OCI-LY7 (cell line): ENCODE measurements around the gene LUZP1. TPM values are rescaled to one million over a fixed set of nuclear protein-coding genes. Genes with fewer than 3 reads are reported as not detected.

Experiments
- BruUV-seq: library from RNA; stranded (reverse); fragments of 400-500 nt; replicated peaks from 2 replicates; lab custom pipeline; 2021; lab: Mats Ljungman, UMichigan
- CTCF ChIA-PET: fragments of 300-600 bp; sonication (Branson Sonifier 250); formaldehyde crosslinking; loops from one replicate; lab custom pipeline; 2022; ENCODE audit warnings: antibody characterized with exemption; ENCODE audit not compliant: unreplicated experiment; lab: Charles Lee
- POLR2A ChIA-PET: fragments of 300-600 bp; sonication (Branson Sonifier 250); formaldehyde crosslinking; loops from one replicate; lab custom pipeline; 2022; ENCODE audit warnings: antibody characterized with exemption; lab: Charles Lee
- DNase-seq: peaks from one replicate; pipeline ENCODE4 v3.0.0-alpha.2; 2015; ENCODE audit warnings: low spot score
- H2AFZ ChIP-seq: fragments of 200-600 bp; sonication (generic), shearing (Covaris generic); 2 replicates; pipeline ENCODE4 v1.6.1; 2014; ENCODE audit warnings: mild to moderate bottlenecking, antibody characterized with exemption, low read length, moderate library complexity
- H3K27ac ChIP-seq: fragments of 200-600 bp; sonication (generic); 2 replicates; pipeline ENCODE4 v1.5.1; 2014; ENCODE audit warnings: mixed run types, low read depth, mild to moderate bottlenecking, moderate library complexity, low read length, inconsistent platforms; ENCODE audit not compliant: poor library complexity, severe bottlenecking
- H3K36me3 ChIP-seq: fragments of 200-600 bp; sonication (generic); 2 replicates; pipeline ENCODE4 v1.6.1; 2014; ENCODE audit warnings: mild to moderate bottlenecking, antibody characterized with exemption, low read length, moderate library complexity, mixed read lengths; ENCODE audit not compliant: insufficient read depth
- H3K4me1 ChIP-seq: fragments of 200-600 bp; sonication (generic); 2 replicates; pipeline ENCODE4 v1.5.1; 2014; ENCODE audit warnings: mild to moderate bottlenecking, low read length; ENCODE audit not compliant: insufficient read depth, poor library complexity, severe bottlenecking
- H3K4me2 ChIP-seq: fragments of 200-600 bp; sonication (generic); 2 replicates; pipeline ENCODE4 v1.6.1; 2014; ENCODE audit warnings: mild to moderate bottlenecking, low read length
- H3K4me3 ChIP-seq: fragments of 200-600 bp; sonication (generic); 2 replicates; pipeline ENCODE4 v1.5.1; 2014; ENCODE audit warnings: mild to moderate bottlenecking, low read depth, low read length; ENCODE audit not compliant: poor library complexity, severe bottlenecking
- H3K79me2 ChIP-seq: fragments of 200-600 bp; sonication (generic); 2 replicates; pipeline ENCODE4 v1.6.1; 2016; ENCODE audit warnings: low read depth, mild to moderate bottlenecking, low read length, moderate library complexity, mixed read lengths; ENCODE audit not compliant: insufficient read depth
- H3K9me2 ChIP-seq: fragments of 200-600 bp; sonication (generic); 2 replicates; pipeline ENCODE4 v1.6.1; 2016; ENCODE audit warnings: mild to moderate bottlenecking, low read length, mixed read lengths; ENCODE audit not compliant: insufficient read depth
- H3K9me3 ChIP-seq: fragments of 200-600 bp; sonication (generic); 2 replicates; pipeline ENCODE4 v1.6.1; 2014; ENCODE audit warnings: mild to moderate bottlenecking, mixed run types, low read length, mixed read lengths
- H4K20me1 ChIP-seq: fragments of 200-600 bp; sonication (generic); 2 replicates; pipeline ENCODE4 v1.6.1; 2014; ENCODE audit warnings: mild to moderate bottlenecking, antibody characterized with exemption, low read length, moderate library complexity, mixed read lengths; ENCODE audit not compliant: insufficient read depth
- CTCF ChIP-seq: fragments of 200-600 bp; sonication (generic); conservative IDR thresholded peaks from 2 replicates; pipeline ENCODE4 v1.5.1; 2014; ENCODE audit warnings: mild to moderate bottlenecking, antibody characterized with exemption, low read length, moderate library complexity, mixed read lengths
- EZH2phosphoT487 ChIP-seq: fragments of 200-600 bp; sonication (generic); IDR thresholded peaks from 2 replicates; pipeline ENCODE4 v1.6.1; 2018; ENCODE audit warnings: low read depth, borderline replicate concordance, mild to moderate bottlenecking, mixed run types, antibody characterized with exemption, low read length, moderate library complexity, mixed read lengths
- intact Hi-C: fragments of 100-400 bp; cut with micrococcal nuclease; formaldehyde crosslinking; loops from one replicate; pipeline ENCODE4 v1.10.0; 2022; ENCODE audit not compliant: unreplicated experiment
- total RNA-seq, 2 experiments: library from RNA; depleted of rRNA in 1 of 2; stranded (reverse); fragments of >200 nt in 1 of 2; shearing (Covaris generic) in 1 of 2; gene quantifications; 2 replicates each; pipeline ENCODE4 v1.2.3, GENCODE V29; 2014 to 2022

The LUZP1 gene
- total RNA-seq, 2 experiments from 2014 or later: 7.6 to 13.6 TPM

GRCh38 chr1:23196627-23197328, 28.1 kb upstream of the LUZP1 start:
- CTCF ChIA-PET: no interaction called here
- Histone ChIP-seq H3K36me3 (no peaks in the 10 kb centered on the region), H3K27ac (no peak overlapping the region), H3K4me2 (no peak overlapping the region), H2AFZ (no peak overlapping the region), H3K79me2 (no peaks in the 10 kb centered on the region), H3K4me3 (no peak overlapping the region), H3K9me2 (no peaks in the 10 kb centered on the region), H3K4me1 (no peaks in the 10 kb centered on the region), H4K20me1 (no peaks in the 10 kb centered on the region), H3K9me3 (no peaks in the 10 kb centered on the region)
- intact Hi-C loops: no loop called here
- DNase-seq: no peak
- TF ChIP-seq CTCF (no peak), EZH2phosphoT487 (no peak)
- no TSS peak for BruUV-seq
- POLR2A ChIA-PET: interaction anchor here (0.6 to 0.7 kb wide), 2 partner anchors 35 to 96 kb away, joined by 3 to 5 read pairs; no protein-coding TSS in a partner anchor

GRCh38 chr1:23194119-23194984, 25.7 kb upstream of the LUZP1 start:
- no peaks in the 10 kb centered on the region for H3K79me2 ChIP-seq
- TF ChIP-seq CTCF: no peak
- no peak for TF ChIP-seq EZH2phosphoT487
- ChIA-PET POLR2A (interaction anchor here (0.7 kb wide), 2 partner anchors 10 to 226 kb away, joined by 3 read pairs; no protein-coding TSS in a partner anchor), CTCF (no interaction called here)
- BruUV-seq: no TSS peak
- 0 out of 2 replicates have a peak overlapping the region, but pooled peaks have one; percentile 9 for H2AFZ ChIP-seq
- no peak overlapping the region for H3K4me3 ChIP-seq
- H3K9me3 ChIP-seq: no peaks in the 10 kb centered on the region
- H3K36me3 ChIP-seq: no peaks in the 10 kb centered on the region
- no peaks in the 10 kb centered on the region for H3K4me1 ChIP-seq
- H3K27ac ChIP-seq: no peak overlapping the region
- intact Hi-C loops: no loop called here
- no peaks in the 10 kb centered on the region for H3K9me2 ChIP-seq
- no peak for DNase-seq
- H3K4me2 ChIP-seq: no peak overlapping the region
- no peaks in the 10 kb centered on the region for H4K20me1 ChIP-seq
